GM19239 (cell line): ENCODE results near the gene SPN.
A peak's percentile ranks its signal among the peaks of the same experiment; 100 is the strongest.
"Not testable (repeated sequence)": the region's sequence is repeated elsewhere in the genome, so short reads cannot be mapped to it uniquely, and the experiment has no call there.

Experiments used
- DNase-seq: peaks from one replicate; pipeline ENCODE4 v3.0.0; 2011; ENCODE audit warnings: low spot score; ENCODE audit not compliant: insufficient read length
- FAIRE-seq: peaks from 2 replicates; lab custom pipeline; 2011; peaks lifted over from hg19 to GRCh38; lab: Jason Lieb, UNC

SPN gene

GRCh38 chr16:29698484-29699323 is 35.7 kb downstream of the SPN start:
- DNase-seq (no peak), FAIRE-seq (no peak)

- FAIRE-seq, result no peak
These were observed 36.5 kb downstream of the SPN start for GRCh38 chr16:29699324-29700219.

GRCh38 chr16:29700253-29700987 is 37.4 kb downstream of the SPN start:
- FAIRE-seq, result peak; percentile 37
- DNase-seq, result peak; percentile 63

More at GRCh38 chr16:29699324-29700219, 36.5 kb downstream of the SPN start:
- DNase-seq, result no peak

- FAIRE-seq (peak; percentile 4), DNase-seq (no peak)
These were observed 38.1 kb downstream of the SPN start for GRCh38 chr16:29701214-29701555.

GRCh38 chr16:29702269-29702668 is 39.2 kb downstream of the SPN start:
- no peak for FAIRE-seq
- DNase-seq, result no peak

GRCh38 chr16:29705030-29705429 is 42.0 kb downstream of the SPN start:
- FAIRE-seq (no peak), DNase-seq (no peak)

- not testable (repeated sequence) for DNase-seq, FAIRE-seq
These were observed 44.1 kb downstream of the SPN start for GRCh38 chr16:29707160-29707559.

- DNase-seq (no peak), FAIRE-seq (no peak)
These were observed 46.0 kb downstream of the SPN start for GRCh38 chr16:29708917-29709600.

GRCh38 chr16:29709657-29710056 is 46.6 kb downstream of the SPN start:
- DNase-seq, FAIRE-seq: not testable (repeated sequence)

- DNase-seq (no peak), FAIRE-seq (peak; percentile 87)
These were observed 47.5 kb downstream of the SPN start for GRCh38 chr16:29710227-29711219.

GRCh38 chr16:29712809-29713208 is 49.8 kb downstream of the SPN start:
- DNase-seq (no peak), FAIRE-seq (no peak)

- DNase-seq (no peak), FAIRE-seq (no peak)
These were observed 51.3 kb downstream of the SPN start for GRCh38 chr16:29714396-29714795.

GRCh38 chr16:29714972-29715371 is 51.9 kb downstream of the SPN start:
- DNase-seq (no peak), FAIRE-seq (no peak)

GRCh38 chr16:29717113-29717512 is 54.1 kb downstream of the SPN start:
- no peak for FAIRE-seq
- DNase-seq, result no peak

- FAIRE-seq, result no peak
- no peak for DNase-seq
These were observed 56.0 kb downstream of the SPN start for GRCh38 chr16:29719063-29719462.
